ENCODE data around the gene GPR17. TPM values are rescaled to one million over a fixed set of nuclear protein-coding genes. Genes with fewer than 3 reads are reported as not detected.

Gene GPR17
- total RNA-seq, 1 experiment from 2014 or later: 0.35 TPM

- Histone ChIP-seq H2BK15ac (ENCODE audit: low read depth, low read length) (no peak overlapping the region), H3K23me2 (ENCODE audit: insufficient read length, low read depth, low read length, poor library complexity, severe bottlenecking) (no peaks in the 10 kb centered on the region), H2BK5ac (ENCODE audit: insufficient read length, low read length) (no peak overlapping the region), H2AFZ (ENCODE audit: low read length) (no peak overlapping the region), H4K8ac (replicated peaks; ENCODE audit: insufficient read length, low read depth, low read length) (no peak overlapping the region), H3K4me2 (ENCODE audit: insufficient read depth, insufficient read length, low read length) (no peak overlapping the region), H2AK5ac (ENCODE audit: insufficient read length, low read length) (no peak overlapping the region), H3K23ac (ENCODE audit: insufficient read length, low read depth, low read length) (no peak overlapping the region), H3K18ac (ENCODE audit: insufficient read length, low read depth, low read length) (no peak overlapping the region), H3K27me3 (ENCODE audit: insufficient read depth, low read length) (no peaks in the 10 kb centered on the region), H3K79me1 (ENCODE audit: insufficient read depth, low read depth, low read length, poor library complexity, severe bottlenecking) (no peaks in the 10 kb centered on the region), H3K9me3 (ENCODE audit: control insufficient read depth, low read depth, low read length) (no peaks in the 10 kb centered on the region), H4K5ac (ENCODE audit: insufficient read length, low read depth, low read length) (no peak overlapping the region), H4K20me1 (ENCODE audit: control insufficient read depth, insufficient read depth, insufficient read length) (no peaks in the 10 kb centered on the region), H3T11ph (ENCODE audit: low read length) (no peak overlapping the region), H3K14ac (ENCODE audit: insufficient read depth, low read length) (no peak overlapping the region), H3K27ac (ENCODE audit: insufficient read length, low read depth, low read length) (no peak overlapping the region), H3K56ac (ENCODE audit: insufficient read length, low read depth, low read length) (no peak overlapping the region), H3K9ac (ENCODE audit: extremely low read depth, insufficient read length, low read length) (no peak overlapping the region), H4K91ac (ENCODE audit: insufficient read length, low read depth, low read length) (no peak overlapping the region), H3K4me1 (ENCODE audit: insufficient read depth, low read length) (no peaks in the 10 kb centered on the region; the same call in 1 of the 2 replicates), H2BK20ac (ENCODE audit: low read depth, low read length, poor library complexity, severe bottlenecking) (no peak overlapping the region), H3K4ac (ENCODE audit: low read depth, low read length) (no peak overlapping the region), H2BK12ac (ENCODE audit: insufficient read length, low read depth, low read length) (no peak overlapping the region), H2BK120ac (ENCODE audit: low read depth, low read length, poor library complexity, severe bottlenecking) (no peak overlapping the region), H3K79me2 (ENCODE audit: insufficient read depth, low read length) (no peaks in the 10 kb centered on the region)
- no peak for DNase-seq
- Mint-ChIP-seq H3K9me3 (no peaks in the 10 kb centered on the region), H3K4me1 (peaks cover 8% of the 10 kb centered on the region in 2 experiments), H3K4me3 (no peak overlapping the region), H3K27ac (no peak overlapping the region), H3K36me3 (ENCODE audit: insufficient read depth in 1 of 3, low read depth in 3 of 3) (no peaks in the 10 kb centered on the region), H3K27me3 (ENCODE audit: low read depth) (no peaks in the 10 kb centered on the region)
- no peak for TF ChIP-seq CTCF (conservative IDR thresholded peaks at IDR 0.05)
- no CpG with 5 or more reads among the region's 13 CpGs for WGBS (ENCODE audit: extremely low coverage, insufficient read length, low lambda C conversion rate)
These were observed 8.7 kb upstream of the GPR17 start for GRCh38 chr2:127637236-127637630.

Data from H9 (cell line).